Measurements from ENCODE around the gene SLC23A2. TPM values are rescaled to one million over a fixed set of nuclear protein-coding genes. Genes with fewer than 3 reads are reported as not detected.
"Not testable (repeated sequence)": the region's sequence is repeated elsewhere in the genome, so short reads cannot be mapped to it uniquely, and the experiment has no call there.

The SLC23A2 gene
- total and polyA plus RNA-seq, 8 donors, result 2.6 to 58.3 (median 6.4) TPM

- H3K9me3 ChIP-seq, result no peaks in the 10 kb centered on the region
- DNase-seq, result no peak
- intact Hi-C loops (cut with DNase I; ENCODE audit: low total_unique reads), result no loop called here
- peaks cover 13 to 69% (median 64%) of the 10 kb centered on the region in 4 donors for H3K36me3 ChIP-seq
- WGBS, 5 donors, result 86 to 94% (median 89%) methylated on average over 9 of the region's 9 CpGs
- H3K27me3 ChIP-seq, result no peaks in the 10 kb centered on the region
- H3K27ac ChIP-seq, result no peak overlapping the region
- TF ChIP-seq CTCF (IDR thresholded peaks at IDR 0.05) (no peak), POLR2AphosphoS5 (IDR thresholded peaks at IDR 0.05) (no peak), POLR2A (IDR thresholded peaks at IDR 0.05) (no peak), EP300 (IDR thresholded peaks at IDR 0.05) (no peak)
- H3K4me3 ChIP-seq, result no peak overlapping the region
- no peaks in the 10 kb centered on the region for H3K4me1 ChIP-seq
Observed at GRCh38 chr20:4881006-4881730, 120.1 kb downstream of the SLC23A2 start.

GRCh38 chr20:4880051-4880450 lies 121.3 kb downstream of the SLC23A2 start:
- intact Hi-C loops (cut with DNase I; ENCODE audit: low total_unique reads), result no loop called here

GRCh38 chr20:4878099-4878498 lies 123.2 kb downstream of the SLC23A2 start:
- H3K9me3 ChIP-seq; H3K4me3 ChIP-seq; H3K27ac ChIP-seq; H3K4me1 ChIP-seq; H3K27me3 ChIP-seq; DNase-seq; intact Hi-C loops (cut with DNase I; ENCODE audit: low total_unique reads): not testable (repeated sequence)
- H3K36me3 ChIP-seq, result peaks cover 26 to 69% (median 66%) of the 10 kb centered on the region in 4 donors
- WGBS, 5 donors, result 84 to 89% (median 88%) methylated on average over 5 of the region's 5 CpGs

More at GRCh38 chr20:4880051-4880450, 121.3 kb downstream of the SLC23A2 start:
- no peak overlapping the region for H3K4me3 ChIP-seq
- H3K27ac ChIP-seq, result no peak overlapping the region
- peaks cover 13 to 67% (median 67%) of the 10 kb centered on the region in 4 donors for H3K36me3 ChIP-seq
- TF ChIP-seq POLR2A (IDR thresholded peaks at IDR 0.05) (no peak), EP300 (IDR thresholded peaks at IDR 0.05) (no peak), POLR2AphosphoS5 (IDR thresholded peaks at IDR 0.05) (no peak), CTCF (IDR thresholded peaks at IDR 0.05) (no peak)
- H3K4me1 ChIP-seq, result no peaks in the 10 kb centered on the region
- WGBS, 5 donors, result 46 to 59% (median 54%) methylated on average over 5 of the region's 5 CpGs
- no peak for DNase-seq
- no peaks in the 10 kb centered on the region for H3K9me3 ChIP-seq
- H3K27me3 ChIP-seq, result no peaks in the 10 kb centered on the region

- peaks cover 29 to 69% (median 65%) of the 10 kb centered on the region in 4 donors for H3K36me3 ChIP-seq
- no peak for DNase-seq
- TF ChIP-seq POLR2A (IDR thresholded peaks at IDR 0.05), result no peak
- TF ChIP-seq EP300 (IDR thresholded peaks at IDR 0.05), result no peak
- no peak for TF ChIP-seq CTCF (IDR thresholded peaks at IDR 0.05)
- no peak for TF ChIP-seq POLR2AphosphoS5 (IDR thresholded peaks at IDR 0.05)
- H3K27me3 ChIP-seq, result no peaks in the 10 kb centered on the region
- H3K27ac ChIP-seq, result no peak overlapping the region
- intact Hi-C loops (cut with DNase I; ENCODE audit: low total_unique reads), result no loop called here
- H3K9me3 ChIP-seq, result no peaks in the 10 kb centered on the region
- H3K4me1 ChIP-seq, result no peaks in the 10 kb centered on the region
- 93 to 96% (median 95%) methylated on average over 5 of the region's 5 CpGs for WGBS, 5 donors
- no peak overlapping the region for H3K4me3 ChIP-seq
Observed at GRCh38 chr20:4876731-4877130, 124.6 kb downstream of the SLC23A2 start.

DNA sequence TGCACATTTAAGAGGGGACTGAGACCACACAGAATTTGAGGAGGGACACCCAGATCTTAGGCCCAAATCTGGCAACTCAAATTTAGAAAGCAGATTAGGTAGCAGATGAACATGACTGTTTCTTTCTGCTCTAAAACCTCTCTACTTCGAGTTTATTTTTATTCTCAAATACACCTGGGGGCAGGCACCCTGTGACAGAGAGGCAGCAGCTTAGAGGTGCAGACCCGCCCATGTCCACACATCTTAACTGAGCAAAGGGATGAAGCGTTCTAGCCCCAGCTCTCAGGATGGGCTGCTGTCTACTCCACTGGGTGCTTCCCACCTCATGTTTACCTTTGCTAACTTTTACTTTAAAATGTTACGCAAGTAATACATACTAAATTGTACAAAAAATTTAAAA lies 125.0 kb downstream of the SLC23A2 start:
- 87 to 93% (median 90%) methylated on average over 4 of the region's 4 CpGs for WGBS, 5 donors
- DNase-seq, result no peak
- Histone ChIP-seq H3K9me3 (no peaks in the 10 kb centered on the region), H3K4me1 (no peaks in the 10 kb centered on the region), H3K4me3 (no peak overlapping the region), H3K27ac (no peak overlapping the region), H3K36me3 (peaks cover 29 to 71% (median 65%) of the 10 kb centered on the region in 4 donors), H3K27me3 (no peaks in the 10 kb centered on the region)
- TF ChIP-seq EP300 (IDR thresholded peaks at IDR 0.05), result no peak
- TF ChIP-seq CTCF (IDR thresholded peaks at IDR 0.05), result no peak
- TF ChIP-seq POLR2AphosphoS5 (IDR thresholded peaks at IDR 0.05), result no peak
- TF ChIP-seq POLR2A (IDR thresholded peaks at IDR 0.05), result no peak
- intact Hi-C loops (cut with DNase I; ENCODE audit: low total_unique reads), result no loop called here

All from stomach (tissue), 9 donors.